Caco-2 (cell line): ENCODE data around the gene ESPL1. TPM values are rescaled to one million over a fixed set of nuclear protein-coding genes. Genes with fewer than 3 reads are reported as not detected.

Experiments
- BruUV-seq: library from RNA; stranded (reverse); fragments of 400-500 nt; replicated peaks from 2 replicates; lab custom pipeline; 2021; lab: Mats Ljungman, UMichigan
- CTCF ChIA-PET: fragments of 300-600 bp; sonication (Branson Sonifier 250); formaldehyde crosslinking; loops from one replicate; lab custom pipeline; 2022; ENCODE audit warnings: antibody characterized with exemption; lab: Charles Lee
- POLR2A ChIA-PET: fragments of 300-600 bp; sonication (Branson Sonifier 250); formaldehyde crosslinking; loops from one replicate; lab custom pipeline; 2022; ENCODE audit warnings: antibody characterized with exemption; lab: Charles Lee
- DNase-seq, 2 experiments: peaks; one replicate each; pipeline versions ENCODE4 v3.0.0 to v3.0.0-alpha.2; 2020 to 2022
- H3K27me3 ChIP-seq: replicated peaks from 2 replicates; pipeline ENCODE4 v1.6.0; 2011; ENCODE audit warnings: low read length; ENCODE audit not compliant: control insufficient read depth, insufficient read depth
- H3K36me3 ChIP-seq: 2 replicates; pipeline ENCODE4 v1.5.1; 2011; ENCODE audit warnings: low read length; ENCODE audit not compliant: control insufficient read depth, insufficient read depth
- H3K4me1 ChIP-seq: fragments of 250-450 bp; sonication (Bioruptor Pico); 2 replicates; pipeline ENCODE4 v1.5.1; 2020; ENCODE audit warnings: mild to moderate bottlenecking
- H3K4me3 ChIP-seq: 2 replicates; pipeline ENCODE4 v1.5.1; 2011; ENCODE audit warnings: low read depth, mild to moderate bottlenecking, control low read depth, low read length
- H3K9me3 ChIP-seq: fragments of 250-450 bp; sonication (Bioruptor Pico); 2 replicates; pipeline ENCODE4 v1.5.1; 2020; ENCODE audit warnings: mild to moderate bottlenecking, moderate library complexity
- H3K27ac Mint-ChIP-seq: one replicate; pipeline ENCODE4 v1.8.0; 2022; ENCODE audit warnings: mixed read lengths; ENCODE audit not compliant: unreplicated experiment
- H3K27me3 Mint-ChIP-seq: one replicate; pipeline ENCODE4 v1.8.0; 2022; ENCODE audit warnings: mixed read lengths; ENCODE audit not compliant: insufficient read depth, unreplicated experiment
- H3K36me3 Mint-ChIP-seq: one replicate; pipeline ENCODE4 v1.8.0; 2022; ENCODE audit warnings: mild to moderate bottlenecking, mixed read lengths; ENCODE audit not compliant: insufficient read depth, unreplicated experiment
- H3K4me1 Mint-ChIP-seq: one replicate; pipeline ENCODE4 v1.8.0; 2022; ENCODE audit warnings: low read depth, mixed read lengths; ENCODE audit not compliant: unreplicated experiment
- H3K4me3 Mint-ChIP-seq: one replicate; pipeline ENCODE4 v1.8.0; 2022; ENCODE audit warnings: mild to moderate bottlenecking, moderate library complexity, mixed read lengths; ENCODE audit not compliant: unreplicated experiment
- H3K9me3 Mint-ChIP-seq: one replicate; pipeline ENCODE4 v1.8.0; 2022; ENCODE audit warnings: mixed read lengths; ENCODE audit not compliant: unreplicated experiment
- intact Hi-C: fragments of 100-400 bp; cut with micrococcal nuclease; formaldehyde crosslinking; loops from one replicate; pipeline ENCODE4 v1.10.0; 2022; ENCODE audit not compliant: unreplicated experiment
- total RNA-seq: library from RNA; stranded (reverse); gene quantifications from 2 replicates; pipeline ENCODE4 v1.2.3, GENCODE V29; 2022
- TF ChIP-seq, protein P1 (sequence below), 2 experiments: fragments of 200-600 bp in 1 of 2; IDR thresholded peaks; 1 replicate in 1 of 2; 2 replicates in 1 of 2; pipeline versions ENCODE4 v1.5.1 to v1.8.0; 2011 to 2022; ENCODE audit warnings: antibody characterized with exemption in 1 of 2, control low read depth in 1 of 2, inconsistent platforms in 1 of 2, low read depth in 1 of 2, low read length in 1 of 2, mild to moderate bottlenecking in 1 of 2, moderate library complexity in 1 of 2; ENCODE audit not compliant: insufficient read depth in 1 of 2, severe bottlenecking in 1 of 2, unreplicated experiment in 1 of 2

The ESPL1 gene
- total RNA-seq, 1 experiment from 2014 or later = 32.3 TPM

DNA sequence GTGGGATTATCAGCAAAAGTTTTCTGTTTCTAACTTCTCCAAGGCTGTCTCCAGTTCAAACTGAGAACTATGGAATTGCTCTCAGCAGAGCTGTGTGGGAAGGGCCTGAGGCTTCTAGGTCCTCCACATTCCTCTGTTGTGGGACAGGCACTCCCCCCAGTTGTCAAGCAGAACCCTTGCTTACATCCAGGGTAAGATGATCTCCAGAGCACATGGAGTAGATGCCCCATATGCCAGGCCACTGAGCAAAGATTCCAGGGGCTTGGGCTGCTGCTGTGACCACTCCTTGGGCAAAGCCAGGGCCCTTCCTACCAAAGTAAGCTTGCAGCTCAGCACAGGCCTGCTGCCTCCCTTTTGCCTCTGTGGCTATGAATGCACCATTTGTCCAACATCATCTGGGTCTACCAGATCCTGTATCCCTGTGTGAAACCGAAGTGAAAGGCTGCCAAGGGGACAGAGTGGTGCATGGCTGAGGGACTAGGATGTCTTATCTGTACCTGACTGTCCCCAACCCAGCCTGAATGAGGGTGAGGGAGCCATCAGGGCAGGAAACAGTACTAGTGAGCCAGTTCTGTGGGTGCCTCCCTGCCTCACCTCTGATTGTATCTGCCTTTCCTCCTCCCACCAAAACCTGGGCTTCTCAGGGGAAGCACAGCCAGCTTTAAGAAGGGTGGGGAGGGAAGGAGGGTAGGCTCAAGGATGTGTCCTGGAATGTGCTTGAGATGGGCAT is 13.1 kb upstream of the ESPL1 start:
- H3K36me3 ChIP-seq = peaks cover 2% of the 10 kb centered on the region; the same call in 1 of the 2 replicates
- Mint-ChIP-seq H3K27ac (no peak overlapping the region), H3K9me3 (no peaks in the 10 kb centered on the region), H3K4me3 (no peak overlapping the region), H3K36me3 (no peaks in the 10 kb centered on the region), H3K27me3 (no peaks in the 10 kb centered on the region), H3K4me1 (peaks cover 22% of the 10 kb centered on the region)
- no peak for DNase-seq
- CTCF ChIA-PET = interaction anchor here (1.4 kb wide), 1 partner anchor 35 kb away, joined by 3 read pairs; no protein-coding TSS in a partner anchor
- H3K27me3 ChIP-seq = no peaks in the 10 kb centered on the region
- POLR2A ChIA-PET = no interaction called here
- H3K9me3 ChIP-seq = no peaks in the 10 kb centered on the region
- intact Hi-C loops = no loop called here
- peaks cover 14% of the 10 kb centered on the region for H3K4me1 ChIP-seq
- TF ChIP-seq, protein P1, sequence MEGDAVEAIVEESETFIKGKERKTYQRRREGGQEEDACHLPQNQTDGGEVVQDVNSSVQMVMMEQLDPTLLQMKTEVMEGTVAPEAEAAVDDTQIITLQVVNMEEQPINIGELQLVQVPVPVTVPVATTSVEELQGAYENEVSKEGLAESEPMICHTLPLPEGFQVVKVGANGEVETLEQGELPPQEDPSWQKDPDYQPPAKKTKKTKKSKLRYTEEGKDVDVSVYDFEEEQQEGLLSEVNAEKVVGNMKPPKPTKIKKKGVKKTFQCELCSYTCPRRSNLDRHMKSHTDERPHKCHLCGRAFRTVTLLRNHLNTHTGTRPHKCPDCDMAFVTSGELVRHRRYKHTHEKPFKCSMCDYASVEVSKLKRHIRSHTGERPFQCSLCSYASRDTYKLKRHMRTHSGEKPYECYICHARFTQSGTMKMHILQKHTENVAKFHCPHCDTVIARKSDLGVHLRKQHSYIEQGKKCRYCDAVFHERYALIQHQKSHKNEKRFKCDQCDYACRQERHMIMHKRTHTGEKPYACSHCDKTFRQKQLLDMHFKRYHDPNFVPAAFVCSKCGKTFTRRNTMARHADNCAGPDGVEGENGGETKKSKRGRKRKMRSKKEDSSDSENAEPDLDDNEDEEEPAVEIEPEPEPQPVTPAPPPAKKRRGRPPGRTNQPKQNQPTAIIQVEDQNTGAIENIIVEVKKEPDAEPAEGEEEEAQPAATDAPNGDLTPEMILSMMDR (IDR thresholded peaks at IDR 0.05; ENCODE audit: insufficient read depth in 1 of 2, low read depth in 1 of 2, low read length in 1 of 2, severe bottlenecking in 1 of 2, unreplicated experiment in 1 of 2) = no peak
- BruUV-seq = no TSS peak
- no peak overlapping the region for H3K4me3 ChIP-seq

DNA sequence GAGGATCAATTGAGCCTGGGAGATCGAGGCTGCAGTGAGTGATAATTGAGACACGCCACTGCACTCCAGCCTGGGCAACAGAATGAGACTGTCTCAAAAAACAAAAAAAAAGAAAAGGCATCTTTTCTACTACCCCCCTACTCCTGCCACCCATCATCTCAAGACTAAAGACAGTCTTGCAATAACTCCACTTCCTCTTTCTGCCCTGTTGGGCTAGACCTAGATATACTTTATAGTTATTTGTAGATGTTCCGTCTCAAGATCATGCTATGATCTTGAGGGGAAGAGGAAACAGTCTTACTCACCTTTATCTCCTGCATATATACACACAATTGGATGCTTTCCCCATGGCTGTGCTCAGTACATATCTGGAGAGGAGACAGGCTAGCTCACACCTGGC is 12.1 kb upstream of the ESPL1 start:
- Mint-ChIP-seq H3K27ac (no peak overlapping the region), H3K4me1 (peaks cover 19% of the 10 kb centered on the region), H3K27me3 (no peaks in the 10 kb centered on the region), H3K9me3 (no peaks in the 10 kb centered on the region), H3K36me3 (no peaks in the 10 kb centered on the region), H3K4me3 (no peak overlapping the region)
- TF ChIP-seq, protein P1 (IDR thresholded peaks at IDR 0.05; ENCODE audit: insufficient read depth in 1 of 2, low read depth in 1 of 2, low read length in 1 of 2, severe bottlenecking in 1 of 2, unreplicated experiment in 1 of 2) = no peak
- no peaks in the 10 kb centered on the region for H3K9me3 ChIP-seq
- peaks cover 2% of the 10 kb centered on the region; the same call in 1 of the 2 replicates for H3K36me3 ChIP-seq
- POLR2A ChIA-PET = no interaction called here
- no peak overlapping the region for H3K4me3 ChIP-seq
- intact Hi-C loops = no loop called here
- H3K4me1 ChIP-seq = peaks cover 8% of the 10 kb centered on the region
- no peak for DNase-seq
- no peaks in the 10 kb centered on the region for H3K27me3 ChIP-seq
- CTCF ChIA-PET = no interaction called here
- BruUV-seq = no TSS peak

DNA sequence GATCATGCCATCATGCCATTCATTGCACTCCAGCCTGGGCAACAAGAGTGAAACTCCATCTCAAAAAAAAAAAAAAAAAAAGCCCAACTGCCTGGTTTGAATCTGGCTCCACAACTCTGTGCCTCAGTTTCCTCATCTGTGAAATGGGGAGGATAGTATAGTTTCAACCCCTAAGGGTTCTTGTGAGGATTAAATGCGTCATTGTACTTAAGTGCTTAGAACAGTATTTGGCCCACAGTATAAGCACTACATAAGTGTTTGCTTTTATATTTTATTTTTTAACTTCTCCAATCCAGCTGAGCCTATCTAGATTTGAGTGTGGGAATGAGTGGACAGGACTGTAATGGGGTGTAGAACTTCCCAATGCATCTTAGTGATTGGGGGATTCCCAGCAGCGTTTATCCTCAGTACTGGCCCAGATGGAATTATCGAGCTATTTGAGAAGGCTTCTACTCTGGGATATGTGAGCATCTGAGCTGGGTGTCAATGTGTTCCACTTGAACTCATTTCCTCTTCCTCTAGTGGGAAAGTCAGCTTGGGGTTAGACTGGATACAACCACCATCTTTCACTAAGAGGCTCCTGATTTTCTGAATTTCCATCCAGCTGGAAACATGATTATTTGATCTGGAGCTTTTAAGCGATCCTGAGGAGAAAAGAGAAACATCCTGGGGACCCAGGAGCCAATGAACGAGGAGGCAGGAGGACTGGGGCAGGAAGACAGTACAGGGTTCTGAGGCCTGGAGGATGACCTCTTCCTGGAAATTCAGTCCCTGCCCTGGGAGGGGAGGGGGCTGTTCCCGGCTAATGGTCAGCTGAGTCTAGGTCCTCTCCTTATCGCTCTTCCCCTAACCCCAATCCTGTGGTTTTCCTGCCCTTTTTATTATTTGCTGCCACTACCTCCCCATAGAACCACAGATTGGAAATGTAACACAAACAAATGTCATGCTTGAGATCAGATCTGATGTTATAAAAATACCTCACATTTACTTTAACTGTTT is 9.3 kb upstream of the ESPL1 start:
- no peaks in the 10 kb centered on the region for H3K9me3 Mint-ChIP-seq
- CTCF ChIA-PET = interaction anchor here (0.6 kb wide), 1 partner anchor 204 kb away, joined by 6 read pairs; no protein-coding TSS in a partner anchor
- H3K9me3 ChIP-seq = no peaks in the 10 kb centered on the region
- no peaks in the 10 kb centered on the region for H3K36me3 Mint-ChIP-seq
- POLR2A ChIA-PET = no interaction called here
- no peak for DNase-seq
- no TSS peak for BruUV-seq
- H3K4me1 Mint-ChIP-seq = peaks cover 2% of the 10 kb centered on the region
- no peak overlapping the region for H3K4me3 ChIP-seq
- TF ChIP-seq, protein P1 (IDR thresholded peaks at IDR 0.05; ENCODE audit: insufficient read depth in 1 of 2, low read depth in 1 of 2, low read length in 1 of 2, severe bottlenecking in 1 of 2, unreplicated experiment in 1 of 2) = no peak
- H3K36me3 ChIP-seq = peaks cover 2% of the 10 kb centered on the region; the same call in 1 of the 2 replicates
- intact Hi-C loops = no loop called here
- no peak overlapping the region for H3K27ac Mint-ChIP-seq
- H3K27me3 ChIP-seq = no peaks in the 10 kb centered on the region
- no peak overlapping the region for H3K4me3 Mint-ChIP-seq
- no peaks in the 10 kb centered on the region for H3K4me1 ChIP-seq
- H3K27me3 Mint-ChIP-seq = no peaks in the 10 kb centered on the region
